Measurements from ENCODE around the gene CNIH4. TPM values are rescaled to one million over a fixed set of nuclear protein-coding genes. Genes with fewer than 3 reads are reported as not detected.
A peak's percentile ranks its signal among the peaks of the same experiment; 100 is the strongest.
"Not testable (repeated sequence)": the region's sequence is repeated elsewhere in the genome, so short reads cannot be mapped to it uniquely, and the experiment has no call there.

The CNIH4 gene
- 58.7 and 59.9 TPM in 2 replicates for total RNA-seq

DNA sequence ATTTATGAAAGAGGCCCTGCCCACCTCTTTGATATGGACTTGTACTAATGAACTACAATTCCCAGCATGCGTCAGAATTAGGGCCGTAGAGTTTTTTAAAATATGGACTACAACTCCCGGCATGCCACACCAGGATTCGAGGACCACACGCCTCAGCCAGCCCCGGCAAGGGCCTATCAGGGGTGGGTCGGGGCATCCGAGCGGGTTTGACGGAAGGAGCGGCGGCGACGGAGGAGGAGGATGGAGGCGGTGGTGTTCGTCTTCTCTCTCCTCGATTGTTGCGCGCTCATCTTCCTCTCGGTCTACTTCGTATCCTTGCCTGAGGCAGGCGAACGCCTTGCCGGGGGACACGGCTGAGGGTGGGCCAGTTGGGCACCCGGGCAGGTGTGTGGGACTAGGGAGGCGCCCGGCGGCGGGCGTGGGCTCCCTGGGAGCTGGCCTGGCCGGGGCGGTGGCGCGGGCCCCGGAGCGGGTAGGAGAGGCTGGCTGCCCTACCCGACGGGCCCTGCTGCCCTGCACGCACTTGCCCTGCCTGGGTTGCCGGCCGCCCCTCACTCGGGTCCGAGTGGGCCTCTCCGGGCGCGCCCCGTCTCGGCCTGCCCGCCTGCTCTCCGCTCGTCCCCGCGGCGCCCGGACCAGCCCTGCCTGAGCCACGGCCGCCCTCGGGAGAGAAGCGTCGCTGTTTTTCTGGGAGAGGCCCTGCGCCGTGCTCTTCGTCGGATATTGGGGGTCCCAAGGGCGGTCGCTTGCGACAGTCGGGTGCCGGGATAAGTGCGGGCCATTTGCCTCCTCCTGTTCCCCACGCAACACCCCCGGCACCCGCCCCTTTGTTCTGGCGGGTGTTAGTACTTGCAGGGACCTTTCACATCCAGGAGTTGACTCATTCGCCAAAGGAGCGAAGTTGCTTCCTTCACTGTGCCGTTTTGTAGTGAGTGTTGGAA, at the start of gene CNIH4:
CNIH4 (plus strand) TSS at position 195 of the 941 bp plus-strand sequence; CDS start at position 241, 46 bp downstream.
- H3K27me3 ChIP-seq (ENCODE audit: control insufficient read depth, insufficient read depth, low read length): no peaks in the 10 kb centered on the region
- peak; percentile 92 for DNase-seq (ENCODE audit: low read depth)
- peak within 1 kb of the TSS; percentile 79 for H3K4me3 ChIP-seq (ENCODE audit: low read depth, low read length)
- TF ChIP-seq, protein P1, sequence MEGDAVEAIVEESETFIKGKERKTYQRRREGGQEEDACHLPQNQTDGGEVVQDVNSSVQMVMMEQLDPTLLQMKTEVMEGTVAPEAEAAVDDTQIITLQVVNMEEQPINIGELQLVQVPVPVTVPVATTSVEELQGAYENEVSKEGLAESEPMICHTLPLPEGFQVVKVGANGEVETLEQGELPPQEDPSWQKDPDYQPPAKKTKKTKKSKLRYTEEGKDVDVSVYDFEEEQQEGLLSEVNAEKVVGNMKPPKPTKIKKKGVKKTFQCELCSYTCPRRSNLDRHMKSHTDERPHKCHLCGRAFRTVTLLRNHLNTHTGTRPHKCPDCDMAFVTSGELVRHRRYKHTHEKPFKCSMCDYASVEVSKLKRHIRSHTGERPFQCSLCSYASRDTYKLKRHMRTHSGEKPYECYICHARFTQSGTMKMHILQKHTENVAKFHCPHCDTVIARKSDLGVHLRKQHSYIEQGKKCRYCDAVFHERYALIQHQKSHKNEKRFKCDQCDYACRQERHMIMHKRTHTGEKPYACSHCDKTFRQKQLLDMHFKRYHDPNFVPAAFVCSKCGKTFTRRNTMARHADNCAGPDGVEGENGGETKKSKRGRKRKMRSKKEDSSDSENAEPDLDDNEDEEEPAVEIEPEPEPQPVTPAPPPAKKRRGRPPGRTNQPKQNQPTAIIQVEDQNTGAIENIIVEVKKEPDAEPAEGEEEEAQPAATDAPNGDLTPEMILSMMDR (IDR thresholded peaks at IDR 0.05; ENCODE audit: insufficient read depth, low read length, poor library complexity, severe bottlenecking): no peak
- H3K36me3 ChIP-seq (ENCODE audit: control insufficient read depth, insufficient read depth, low read length): no peaks in the 10 kb centered on the region

DNA sequence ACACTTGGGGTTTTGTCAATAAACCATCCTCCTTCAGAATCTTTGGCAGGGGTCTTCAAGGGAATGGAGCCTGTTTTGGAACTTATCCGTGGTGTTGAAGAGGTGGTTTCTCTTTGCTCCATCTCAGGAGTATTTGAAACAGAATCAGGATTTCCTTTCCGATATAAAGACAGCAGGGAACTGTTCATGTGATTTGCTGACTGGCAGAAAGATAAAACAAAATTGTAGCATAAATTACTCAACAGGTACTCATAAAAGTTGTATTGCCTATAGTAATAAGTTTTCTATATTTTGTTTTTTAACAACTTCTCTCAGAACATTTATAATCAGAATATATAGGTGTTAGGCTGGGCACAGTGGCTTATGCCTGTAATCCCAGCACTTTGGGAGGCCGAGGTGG, 48.6 kb upstream of the CNIH4 start:
- Histone ChIP-seq H3K27me3 (ENCODE audit: control insufficient read depth, insufficient read depth, low read length) (no peaks in the 10 kb centered on the region), H3K4me3 (ENCODE audit: low read depth, low read length) (no peak overlapping the region), H3K36me3 (ENCODE audit: control insufficient read depth, insufficient read depth, low read length) (no peaks in the 10 kb centered on the region)
- no peak for DNase-seq (ENCODE audit: low read depth)
- TF ChIP-seq, protein P1 (IDR thresholded peaks at IDR 0.05; ENCODE audit: insufficient read depth, low read length, poor library complexity, severe bottlenecking): no peak

DNA sequence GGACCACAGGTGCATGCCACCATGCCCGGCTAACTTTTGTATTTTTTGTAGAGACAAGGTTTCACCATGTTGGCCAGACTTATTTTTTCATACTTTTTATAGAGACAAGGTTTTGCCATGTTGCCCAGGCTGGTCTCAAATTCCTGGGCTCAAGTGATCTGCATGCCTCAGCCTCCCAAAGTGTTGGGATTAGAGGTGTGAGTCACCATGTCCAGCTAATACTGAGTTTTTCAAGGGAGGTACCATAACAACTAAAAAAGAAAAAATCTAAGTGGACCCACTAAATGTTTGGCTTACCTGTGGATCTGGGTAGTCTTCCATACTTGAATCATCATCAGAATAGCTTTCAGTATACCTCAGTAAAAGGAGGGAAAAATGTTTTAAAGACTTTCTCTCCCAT, 45.2 kb upstream of the CNIH4 start:
- H3K36me3 ChIP-seq (ENCODE audit: control insufficient read depth, insufficient read depth, low read length); H3K4me3 ChIP-seq (ENCODE audit: low read depth, low read length); DNase-seq (ENCODE audit: low read depth); H3K27me3 ChIP-seq (ENCODE audit: control insufficient read depth, insufficient read depth, low read length): not testable (repeated sequence)

DNA sequence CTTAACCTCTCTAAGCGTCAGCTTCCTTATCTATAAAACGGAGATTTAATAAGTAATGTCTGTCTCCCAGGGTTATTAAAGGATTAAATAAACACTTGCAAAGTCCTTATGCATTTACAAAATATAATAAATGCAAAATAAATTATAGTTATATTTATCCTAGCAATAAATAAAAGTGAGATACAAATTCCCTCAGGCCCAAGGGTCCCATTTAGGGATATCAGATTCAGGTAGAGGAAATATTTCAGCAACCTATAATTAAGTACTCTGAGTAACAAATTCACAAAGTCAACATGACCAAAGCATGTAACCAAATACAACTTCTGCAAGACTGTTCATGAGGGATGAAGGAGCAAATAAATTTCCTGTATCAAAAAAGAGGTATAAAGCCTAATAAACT, 44.7 kb upstream of the CNIH4 start:
- Histone ChIP-seq H3K4me3 (ENCODE audit: low read depth, low read length) (no peak overlapping the region), H3K36me3 (ENCODE audit: control insufficient read depth, insufficient read depth, low read length) (no peaks in the 10 kb centered on the region), H3K27me3 (ENCODE audit: control insufficient read depth, insufficient read depth, low read length) (no peaks in the 10 kb centered on the region)
- TF ChIP-seq, protein P1 (IDR thresholded peaks at IDR 0.05; ENCODE audit: insufficient read depth, low read length, poor library complexity, severe bottlenecking): no peak
- DNase-seq (ENCODE audit: low read depth): no peak

DNA sequence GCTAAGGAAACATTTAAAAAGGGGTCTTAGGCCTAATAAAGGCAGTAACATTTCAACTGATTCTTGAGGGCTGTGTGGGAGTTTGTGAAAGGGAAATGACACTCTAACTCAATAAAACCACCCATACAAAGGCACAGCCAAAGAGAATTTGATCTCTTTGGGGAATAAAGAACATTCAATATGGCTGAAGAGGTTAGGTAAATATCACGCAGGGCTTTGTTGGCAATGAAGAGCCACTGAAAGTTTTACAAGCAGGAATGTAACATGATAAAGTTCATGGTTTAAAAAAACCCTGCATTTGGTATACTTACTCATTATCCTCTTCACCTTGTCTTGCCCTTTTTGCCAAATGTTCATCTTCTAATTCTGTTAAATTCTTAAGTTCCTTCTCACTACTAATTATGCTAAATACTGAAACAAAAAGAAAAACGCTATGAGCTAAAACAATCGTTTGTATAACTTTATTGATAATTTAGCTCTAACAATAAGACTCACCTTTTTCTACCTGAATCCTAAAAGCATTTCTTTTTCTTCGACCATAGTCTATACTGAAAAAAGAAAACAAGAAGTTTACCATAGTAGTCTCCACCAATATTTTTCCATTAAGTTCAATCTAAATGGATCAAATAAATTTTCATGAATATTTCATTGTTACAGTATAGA, 39.2 kb upstream of the CNIH4 start:
- TF ChIP-seq, protein P1 (IDR thresholded peaks at IDR 0.05; ENCODE audit: insufficient read depth, low read length, poor library complexity, severe bottlenecking): no peak
- Histone ChIP-seq H3K36me3 (ENCODE audit: control insufficient read depth, insufficient read depth, low read length) (no peaks in the 10 kb centered on the region), H3K4me3 (ENCODE audit: low read depth, low read length) (no peak overlapping the region), H3K27me3 (ENCODE audit: control insufficient read depth, insufficient read depth, low read length) (no peaks in the 10 kb centered on the region)
- DNase-seq (ENCODE audit: low read depth): no peak

DNA sequence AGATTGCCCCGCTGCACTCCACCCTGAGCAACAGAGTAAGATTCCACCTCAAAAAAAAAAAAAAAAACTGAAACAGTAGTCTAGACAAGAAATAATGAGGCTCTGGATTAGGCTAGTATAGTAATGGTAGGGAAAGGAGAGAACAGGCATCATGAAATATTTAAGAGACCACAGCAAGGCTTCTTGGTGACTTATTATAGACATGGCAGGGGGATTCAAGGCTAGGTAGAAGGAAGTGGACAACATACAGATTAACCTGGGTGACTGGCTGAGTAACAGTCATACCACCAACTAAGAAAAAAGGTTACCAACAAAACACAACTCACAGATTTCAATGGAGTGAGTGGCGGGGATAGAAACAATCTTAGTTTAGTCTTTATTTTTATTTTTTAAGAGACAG, 35.0 kb upstream of the CNIH4 start:
- DNase-seq (ENCODE audit: low read depth): no peak
- no peaks in the 10 kb centered on the region for H3K27me3 ChIP-seq (ENCODE audit: control insufficient read depth, insufficient read depth, low read length)
- TF ChIP-seq, protein P1 (IDR thresholded peaks at IDR 0.05; ENCODE audit: insufficient read depth, low read length, poor library complexity, severe bottlenecking): no peak
- no peaks in the 10 kb centered on the region for H3K36me3 ChIP-seq (ENCODE audit: control insufficient read depth, insufficient read depth, low read length)
- no peak overlapping the region for H3K4me3 ChIP-seq (ENCODE audit: low read depth, low read length)
